ENCODE measurements around the gene USP40.

Gene USP40

GRCh38 chr2:233480490-233481202 lies 85.9 kb downstream of the USP40 start:
- Mint-ChIP-seq H3K4me3 (no peak overlapping the region), H3K36me3 (ENCODE audit: low read depth) (no peaks in the 10 kb centered on the region), H3K27ac (no peak overlapping the region), H3K9me3 (no peaks in the 10 kb centered on the region), H3K27me3 (ENCODE audit: low read depth) (no peaks in the 10 kb centered on the region), H3K4me1 (ENCODE audit: low read depth) (no peaks in the 10 kb centered on the region)

- no peaks in the 10 kb centered on the region for H3K4me1 Mint-ChIP-seq (ENCODE audit: low read depth)
Measured at GRCh38 chr2:233479616-233480489, 86.7 kb downstream of the USP40 start.

GRCh38 chr2:233477548-233478433 lies 88.8 kb downstream of the USP40 start:
- Mint-ChIP-seq H3K4me3 (no peak overlapping the region), H3K27ac (no peak overlapping the region), H3K9me3 (no peaks in the 10 kb centered on the region), H3K4me1 (ENCODE audit: low read depth) (no peaks in the 10 kb centered on the region), H3K36me3 (ENCODE audit: low read depth) (peaks cover under 1% of the 10 kb centered on the region), H3K27me3 (ENCODE audit: low read depth) (no peaks in the 10 kb centered on the region)

More at GRCh38 chr2:233479616-233480489, 86.7 kb downstream of the USP40 start:
- Mint-ChIP-seq H3K27me3 (ENCODE audit: low read depth) (no peaks in the 10 kb centered on the region), H3K27ac (no peak overlapping the region), H3K36me3 (ENCODE audit: low read depth) (no peaks in the 10 kb centered on the region), H3K4me3 (no peak overlapping the region), H3K9me3 (no peaks in the 10 kb centered on the region)

GRCh38 chr2:233476651-233477547 lies 89.7 kb downstream of the USP40 start:
- H3K27me3 Mint-ChIP-seq (ENCODE audit: low read depth): no peaks in the 10 kb centered on the region
- no peak overlapping the region for H3K27ac Mint-ChIP-seq
- no peak overlapping the region for H3K4me3 Mint-ChIP-seq
- no peaks in the 10 kb centered on the region for H3K9me3 Mint-ChIP-seq
- H3K4me1 Mint-ChIP-seq (ENCODE audit: low read depth): no peaks in the 10 kb centered on the region
- H3K36me3 Mint-ChIP-seq (ENCODE audit: low read depth): peaks cover 6% of the 10 kb centered on the region

- no peak overlapping the region for H3K4me3 Mint-ChIP-seq
- no peaks in the 10 kb centered on the region for H3K27me3 Mint-ChIP-seq (ENCODE audit: low read depth)
- H3K27ac Mint-ChIP-seq: no peak overlapping the region
- H3K9me3 Mint-ChIP-seq: no peaks in the 10 kb centered on the region
- peaks cover 6% of the 10 kb centered on the region for H3K36me3 Mint-ChIP-seq (ENCODE audit: low read depth)
- H3K4me1 Mint-ChIP-seq (ENCODE audit: low read depth): no peaks in the 10 kb centered on the region
Measured at GRCh38 chr2:233476063-233476410, 90.5 kb downstream of the USP40 start.

GRCh38 chr2:233474308-233475160 lies 92.0 kb downstream of the USP40 start:
- H3K9me3 Mint-ChIP-seq: no peaks in the 10 kb centered on the region
- no peak overlapping the region for H3K4me3 Mint-ChIP-seq
- no peaks in the 10 kb centered on the region for H3K27me3 Mint-ChIP-seq (ENCODE audit: low read depth)
- H3K4me1 Mint-ChIP-seq (ENCODE audit: low read depth): no peaks in the 10 kb centered on the region
- peaks cover 6% of the 10 kb centered on the region for H3K36me3 Mint-ChIP-seq (ENCODE audit: low read depth)
- no peak overlapping the region for H3K27ac Mint-ChIP-seq

- Mint-ChIP-seq H3K27me3 (ENCODE audit: low read depth) (no peaks in the 10 kb centered on the region), H3K27ac (no peak overlapping the region), H3K4me3 (no peak overlapping the region), H3K4me1 (ENCODE audit: low read depth) (no peaks in the 10 kb centered on the region), H3K36me3 (ENCODE audit: low read depth) (peaks cover 8% of the 10 kb centered on the region), H3K9me3 (no peaks in the 10 kb centered on the region)
Measured at GRCh38 chr2:233473878-233474277, 92.7 kb downstream of the USP40 start.

- Mint-ChIP-seq H3K9me3 (no peaks in the 10 kb centered on the region), H3K4me3 (no peak overlapping the region), H3K27me3 (ENCODE audit: low read depth) (no peaks in the 10 kb centered on the region), H3K27ac (no peak overlapping the region), H3K4me1 (ENCODE audit: low read depth) (no peaks in the 10 kb centered on the region), H3K36me3 (ENCODE audit: low read depth) (peaks cover 9% of the 10 kb centered on the region)
Measured at GRCh38 chr2:233473386-233473791, 93.2 kb downstream of the USP40 start.

- Mint-ChIP-seq H3K9me3 (no peaks in the 10 kb centered on the region), H3K27ac (no peak overlapping the region), H3K4me3 (no peak overlapping the region), H3K4me1 (ENCODE audit: low read depth) (no peaks in the 10 kb centered on the region), H3K36me3 (ENCODE audit: low read depth) (peaks cover 16% of the 10 kb centered on the region), H3K27me3 (ENCODE audit: low read depth) (no peaks in the 10 kb centered on the region)
Measured at GRCh38 chr2:233471291-233472035, 95.1 kb downstream of the USP40 start.

- Mint-ChIP-seq H3K27me3 (ENCODE audit: low read depth) (no peaks in the 10 kb centered on the region), H3K4me3 (no peak overlapping the region), H3K9me3 (no peaks in the 10 kb centered on the region), H3K4me1 (ENCODE audit: low read depth) (no peaks in the 10 kb centered on the region), H3K36me3 (ENCODE audit: low read depth) (peaks cover 19% of the 10 kb centered on the region), H3K27ac (no peak overlapping the region)
Measured at GRCh38 chr2:233470839-233471238, 95.7 kb downstream of the USP40 start.

GRCh38 chr2:233470011-233470687 lies 96.4 kb downstream of the USP40 start:
- no peaks in the 10 kb centered on the region for H3K27me3 Mint-ChIP-seq (ENCODE audit: low read depth)
- no peak overlapping the region for H3K27ac Mint-ChIP-seq
- no peaks in the 10 kb centered on the region for H3K9me3 Mint-ChIP-seq
- H3K4me3 Mint-ChIP-seq: no peak overlapping the region
- peaks cover 19% of the 10 kb centered on the region for H3K36me3 Mint-ChIP-seq (ENCODE audit: low read depth)
- H3K4me1 Mint-ChIP-seq (ENCODE audit: low read depth): no peaks in the 10 kb centered on the region
